Left lung (tissue), 10 donors: Measurements from ENCODE around the gene SNRPB2. TPM values are rescaled to one million over a fixed set of nuclear protein-coding genes. Genes with fewer than 3 reads are reported as not detected.
A peak's percentile ranks its signal among the peaks of the same experiment; 100 is the strongest.

Experiments
- ATAC-seq: fragments of 200-7000 bp; cut with Tn5 transposase; one replicate; pipeline ENCODE4 v1.9.1; 2020; ENCODE audit warnings: moderate library complexity
- DNase-seq, 4 donors: peaks; one replicate each; pipeline ENCODE4 v3.0.0-alpha.2; 2013 to 2020
- H3K27ac ChIP-seq, 2 donors: fragments of 200-600 bp; sonication (generic) in 1 of 2; one replicate each; pipeline versions ENCODE4 v1.5.0 to v1.8.0; 2020 to 2021
- H3K27me3 ChIP-seq, 2 donors: fragments of 200-600 bp; sonication (generic) in 1 of 2; one replicate each; pipeline versions ENCODE4 v1.5.0 to v1.8.0; 2020 to 2021
- H3K36me3 ChIP-seq, 2 donors: fragments of 200-600 bp; sonication (generic) in 1 of 2; one replicate each; pipeline versions ENCODE4 v1.5.0 to v1.8.0; 2020 to 2021
- H3K4me1 ChIP-seq, 2 donors: fragments of 200-600 bp; one replicate each; pipeline ENCODE4 v1.8.0; 2021
- H3K4me3 ChIP-seq, 2 donors: fragments of 200-600 bp; sonication (generic) in 1 of 2; one replicate each; pipeline versions ENCODE4 v1.5.0 to v1.8.0; 2020 to 2021; ENCODE audit warnings: mild to moderate bottlenecking in 1 of 2
- H3K9me3 ChIP-seq, 2 donors: fragments of 200-600 bp; sonication (generic) in 1 of 2; one replicate each; pipeline versions ENCODE4 v1.5.0 to v1.8.0; 2020 to 2021
- CTCF ChIP-seq, 2 donors: fragments of 200-600 bp; sonication (generic) in 1 of 2; IDR thresholded peaks; one replicate each; pipeline versions ENCODE4 v1.5.0 to v1.8.0; 2021; ENCODE audit warnings: antibody characterized with exemption in 2 of 2
- intact Hi-C, 2 donors: fragments of 100-400 bp; cut with DNase I; formaldehyde crosslinking; loops; one replicate each; pipeline versions ENCODE4 v1.11.2 to v1.14.2; 2022
- polyA plus RNA-seq, 6 donors: library from polyadenylated mRNA; unstranded; fragments of 120-200 nt; gene quantifications; one replicate each; pipeline ENCODE4 v1.2.1, GENCODE V29; 2013; ENCODE audit not compliant: insufficient read length in 6 of 6
- total RNA-seq, 2 donors: library from RNA; stranded (reverse); fragmentation: NEBNext Ultra II Directional; extraction: Animal tissue kit (Norgen Biotek cat#: 25700); gene quantifications; one replicate each; pipeline ENCODE4 v1.2.1, GENCODE V29; 2021
- donor health status: DM: no; HTN: yes; CAD: no.
- donor health status: DM: no; HTN: no; CAD: no.

Gene SNRPB2
- total and polyA plus RNA-seq, 8 donors = 36.7 to 93.3 (median 90.9) TPM

GRCh38 chr20:16732506-16733152, 2.8 kb downstream of the SNRPB2 start:
- intact Hi-C loops = no loop called here
- Histone ChIP-seq H3K27me3 (peaks cover 7 to 8% of the 10 kb centered on the region in 2 donors), H3K27ac (no peak overlapping the region), H3K4me1 (peaks cover 8 to 26% of the 10 kb centered on the region in 2 donors), H3K4me3 (no peak overlapping the region), H3K36me3 (peaks cover 0 to 57% of the 10 kb centered on the region in 2 donors), H3K9me3 (no peaks in the 10 kb centered on the region)
- TF ChIP-seq CTCF (IDR thresholded peaks at IDR 0.05) = no peak
- DNase-seq = no peak
- ATAC-seq = no peak

GRCh38 chr20:16740365-16741072, 10.7 kb downstream of the SNRPB2 start:
- peaks cover 0 to 72% of the 10 kb centered on the region in 2 donors for H3K36me3 ChIP-seq
- ATAC-seq = no peak

GRCh38 chr20:16744178-16744807, 14.5 kb downstream of the SNRPB2 start:
- TF ChIP-seq CTCF (IDR thresholded peaks at IDR 0.05) = no peak

More at GRCh38 chr20:16740365-16741072, 10.7 kb downstream of the SNRPB2 start:
- no peak overlapping the region for H3K27ac ChIP-seq
- DNase-seq = no peak
- no peaks in the 10 kb centered on the region for H3K27me3 ChIP-seq
- no peaks in the 10 kb centered on the region for H3K9me3 ChIP-seq
- no peaks in the 10 kb centered on the region for H3K4me1 ChIP-seq
- no peak for TF ChIP-seq CTCF (IDR thresholded peaks at IDR 0.05)
- no peak overlapping the region for H3K4me3 ChIP-seq
- intact Hi-C loops = no loop called here

GRCh38 chr20:16745204-16745603, 15.4 kb downstream of the SNRPB2 start:
- intact Hi-C loops = no loop called here
- Histone ChIP-seq H3K9me3 (no peaks in the 10 kb centered on the region), H3K36me3 (peaks cover 0 to 25% of the 10 kb centered on the region in 2 donors), H3K27me3 (peaks cover 0 to 6% of the 10 kb centered on the region in 2 donors), H3K4me1 (no peaks in the 10 kb centered on the region), H3K27ac (no peak overlapping the region), H3K4me3 (no peak overlapping the region)
- DNase-seq (no peak), ATAC-seq (no peak)
- TF ChIP-seq CTCF (IDR thresholded peaks at IDR 0.05) = no peak

More at GRCh38 chr20:16744178-16744807, 14.5 kb downstream of the SNRPB2 start:
- ATAC-seq (no peak), DNase-seq (no peak)
- intact Hi-C loops = no loop called here
- no peaks in the 10 kb centered on the region for H3K4me1 ChIP-seq
- no peak overlapping the region for H3K27ac ChIP-seq
- H3K9me3 ChIP-seq = no peaks in the 10 kb centered on the region
- H3K4me3 ChIP-seq = no peak overlapping the region
- peaks cover 0 to 6% of the 10 kb centered on the region in 2 donors for H3K27me3 ChIP-seq
- peaks cover 0 to 34% of the 10 kb centered on the region in 2 donors for H3K36me3 ChIP-seq

- peaks cover 0 to 5% of the 10 kb centered on the region in 2 donors for H3K36me3 ChIP-seq
- intact Hi-C loops = no loop called here
- no peaks in the 10 kb centered on the region for H3K9me3 ChIP-seq
- ATAC-seq (peak; percentile 97), DNase-seq (peak in 1 of 4 donors; percentile 37)
- H3K4me1 ChIP-seq = no peaks in the 10 kb centered on the region
- H3K27ac ChIP-seq = no peak overlapping the region
- no peak for TF ChIP-seq CTCF (IDR thresholded peaks at IDR 0.05)
- peaks cover 0 to 6% of the 10 kb centered on the region in 2 donors for H3K27me3 ChIP-seq
- no peak overlapping the region for H3K4me3 ChIP-seq
These were observed 17.5 kb downstream of the SNRPB2 start for GRCh38 chr20:16747291-16747811.
